Activated naive CD8-positive, alpha-beta T cell treated with anti-CD3 and anti-CD28 coated beads, Interleukin-2, amount 50 U/mL, for 16 hours (primary cell): ENCODE results near the gene ITGB4.

ENCODE experiments used
- DNase-seq: peaks from one replicate; pipeline ENCODE4 v3.0.0-alpha.2; 2020; ENCODE audit warnings: low read depth, low spot score

Gene ITGB4

GRCh38 chr17:75731086-75731715, 9.9 kb downstream of the ITGB4 start:
- no peak for DNase-seq

GRCh38 chr17:75731716-75732498, 10.6 kb downstream of the ITGB4 start:
- no peak for DNase-seq

DNA sequence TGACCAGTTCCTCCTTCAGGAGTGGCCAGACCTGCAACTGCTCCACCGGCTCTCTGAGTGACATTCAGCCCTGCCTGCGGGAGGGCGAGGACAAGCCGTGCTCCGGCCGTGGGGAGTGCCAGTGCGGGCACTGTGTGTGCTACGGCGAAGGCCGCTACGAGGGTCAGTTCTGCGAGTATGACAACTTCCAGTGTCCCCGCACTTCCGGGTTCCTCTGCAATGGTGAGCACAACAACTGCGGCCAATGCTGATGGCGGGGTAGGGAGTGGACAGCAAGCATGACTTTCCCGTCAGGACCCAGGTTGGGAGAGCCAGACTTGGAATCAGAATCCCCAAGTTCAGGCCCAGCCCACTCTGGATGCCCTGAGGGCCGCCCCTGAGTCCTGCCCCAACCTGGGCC, 12.2 kb downstream of the ITGB4 start:
- no peak for DNase-seq

DNA sequence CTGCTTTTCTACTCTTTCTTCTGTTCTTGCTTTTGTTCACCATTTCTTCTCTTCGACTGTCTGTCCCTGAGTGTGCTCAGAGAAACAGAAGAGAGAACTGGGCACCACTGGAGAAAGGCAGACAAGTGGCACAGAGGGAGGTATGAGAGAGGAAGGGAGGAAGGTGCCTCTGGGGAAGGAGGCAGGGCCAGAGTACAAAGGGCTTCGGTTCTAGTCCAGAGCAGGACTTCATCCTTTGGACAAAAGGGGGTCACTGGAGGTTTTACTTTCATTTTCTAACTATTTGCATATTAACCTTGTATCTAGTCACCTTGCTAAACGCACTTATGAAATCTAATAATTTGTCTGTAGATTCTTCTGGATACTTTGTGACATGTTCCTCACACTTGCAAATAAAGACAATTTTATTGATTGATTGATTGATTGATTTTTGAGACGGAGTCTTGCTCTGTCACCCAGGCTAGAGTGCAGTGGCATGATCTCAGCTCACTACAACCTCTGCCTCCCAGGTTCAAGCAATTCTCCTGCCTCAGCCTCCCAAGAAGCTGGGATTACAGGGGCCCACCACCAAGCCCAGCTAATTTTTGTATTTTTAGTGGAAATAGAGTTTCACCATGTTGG, 13.5 kb downstream of the ITGB4 start:
- no peak for DNase-seq

DNA sequence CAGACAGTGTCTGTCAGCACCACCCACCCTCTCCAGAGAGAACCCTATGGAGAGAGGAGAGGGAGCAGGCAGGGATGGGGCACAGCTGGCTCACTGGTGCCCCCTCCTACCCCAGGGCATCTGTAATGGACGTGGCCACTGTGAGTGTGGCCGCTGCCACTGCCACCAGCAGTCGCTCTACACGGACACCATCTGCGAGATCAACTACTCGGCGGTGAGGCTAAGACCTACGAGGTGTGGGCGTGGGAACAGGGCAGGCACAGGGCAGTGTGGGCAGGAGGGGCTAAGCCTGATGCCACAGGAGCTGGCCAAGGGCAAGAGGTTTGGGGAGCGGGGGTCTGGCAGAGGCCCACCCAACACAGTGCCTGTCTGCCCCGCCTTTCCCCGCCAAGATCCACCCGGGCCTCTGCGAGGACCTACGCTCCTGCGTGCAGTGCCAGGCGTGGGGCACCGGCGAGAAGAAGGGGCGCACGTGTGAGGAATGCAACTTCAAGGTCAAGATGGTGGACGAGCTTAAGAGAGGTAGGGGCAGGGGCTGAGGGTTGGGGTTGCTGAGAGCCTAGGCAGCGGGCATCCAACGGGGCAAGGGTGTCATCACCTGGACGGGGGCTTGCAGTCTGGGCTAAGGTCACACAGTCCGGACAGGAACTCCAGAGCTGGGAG, 15.0 kb downstream of the ITGB4 start:
- DNase-seq = no peak

GRCh38 chr17:75737133-75737962, 16.1 kb downstream of the ITGB4 start:
- DNase-seq = no peak

GRCh38 chr17:75738218-75738802, 17.1 kb downstream of the ITGB4 start:
- no peak for DNase-seq

- no peak for DNase-seq
Measured at GRCh38 chr17:75739174-75739573, 17.9 kb downstream of the ITGB4 start.

- no peak for DNase-seq
Measured at GRCh38 chr17:75739801-75740200, 18.5 kb downstream of the ITGB4 start.

- DNase-seq = no peak
Measured at GRCh38 chr17:75740215-75740614, 19.0 kb downstream of the ITGB4 start.

DNA sequence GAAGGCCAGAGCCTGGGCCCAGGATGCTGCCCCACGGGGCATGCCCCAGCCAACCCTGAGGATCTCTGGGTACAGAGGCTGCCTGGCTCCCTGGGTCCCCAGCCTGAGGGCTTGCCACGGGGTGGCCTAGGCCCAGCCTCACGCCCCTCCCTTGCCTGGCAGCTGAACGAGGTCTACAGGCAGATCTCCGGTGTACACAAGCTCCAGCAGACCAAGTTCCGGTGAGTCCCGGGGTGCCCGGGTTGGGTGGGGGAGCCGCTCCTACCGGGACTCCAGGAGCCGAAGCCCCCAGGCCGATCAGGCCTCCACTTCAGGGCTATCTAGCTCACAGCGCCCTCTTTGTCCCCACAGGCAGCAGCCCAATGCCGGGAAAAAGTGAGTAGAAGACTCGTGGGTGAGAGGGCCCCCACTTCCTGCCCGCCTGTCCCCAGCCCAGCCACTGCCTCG, 19.4 kb downstream of the ITGB4 start:
- no peak for DNase-seq

- DNase-seq = no peak
Measured at GRCh38 chr17:75742337-75742736, 21.1 kb downstream of the ITGB4 start.

- no peak for DNase-seq
Measured at GRCh38 chr17:75743625-75744206, 22.5 kb downstream of the ITGB4 start.

DNA sequence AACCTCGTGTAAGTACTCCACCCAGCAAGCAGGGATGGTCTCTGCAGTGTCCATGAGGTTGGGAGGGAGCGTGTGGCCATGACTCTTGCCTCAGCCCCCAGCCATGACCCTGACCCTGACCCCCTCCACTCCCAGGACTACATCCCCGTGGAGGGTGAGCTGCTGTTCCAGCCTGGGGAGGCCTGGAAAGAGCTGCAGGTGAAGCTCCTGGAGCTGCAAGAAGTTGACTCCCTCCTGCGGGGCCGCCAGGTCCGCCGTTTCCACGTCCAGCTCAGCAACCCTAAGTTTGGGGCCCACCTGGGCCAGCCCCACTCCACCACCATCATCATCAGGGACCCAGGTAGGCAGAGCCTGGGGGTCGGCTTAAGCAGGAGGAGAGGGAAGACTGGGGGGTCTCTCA, 27.4 kb downstream of the ITGB4 start:
- no peak for DNase-seq

GRCh38 chr17:75749545-75750389, 28.5 kb downstream of the ITGB4 start:
- peak; percentile 84 for DNase-seq

- no peak for DNase-seq
Measured at GRCh38 chr17:75750661-75751423, 29.6 kb downstream of the ITGB4 start.

DNA sequence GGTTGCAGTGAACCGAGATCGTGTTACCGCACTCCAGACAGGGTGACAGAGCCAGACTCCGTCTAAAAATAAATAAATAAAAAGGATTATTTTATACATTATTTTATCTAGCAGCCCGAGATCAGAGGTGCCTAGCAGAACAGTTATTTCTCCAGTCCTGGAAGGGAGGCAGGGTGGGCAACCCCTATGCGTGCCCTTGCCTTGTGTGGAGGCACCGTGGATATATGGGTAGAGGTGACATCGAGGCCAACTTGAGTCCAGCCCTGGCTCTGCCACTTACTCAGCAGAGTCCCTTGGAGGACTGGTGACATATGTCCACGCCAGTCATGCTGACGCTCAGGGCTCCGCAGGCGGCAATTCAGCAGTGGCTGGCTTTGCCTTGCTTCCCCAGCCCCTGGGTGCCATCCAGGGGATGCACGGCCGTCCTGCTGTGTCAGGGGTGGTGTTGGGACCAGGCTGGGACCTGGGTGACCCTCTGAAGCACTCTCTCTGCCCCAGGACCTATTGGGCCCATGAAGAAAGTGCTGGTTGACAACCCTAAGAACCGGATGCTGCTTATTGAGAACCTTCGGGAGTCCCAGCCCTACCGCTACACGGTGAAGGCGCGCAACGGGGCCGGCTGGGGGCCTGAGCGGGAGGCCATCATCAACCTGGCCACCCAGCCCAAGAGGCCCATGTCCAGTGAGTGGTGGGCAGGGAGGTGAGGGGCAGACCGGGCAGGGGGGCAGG, 30.6 kb downstream of the ITGB4 start:
- DNase-seq = no peak

DNA sequence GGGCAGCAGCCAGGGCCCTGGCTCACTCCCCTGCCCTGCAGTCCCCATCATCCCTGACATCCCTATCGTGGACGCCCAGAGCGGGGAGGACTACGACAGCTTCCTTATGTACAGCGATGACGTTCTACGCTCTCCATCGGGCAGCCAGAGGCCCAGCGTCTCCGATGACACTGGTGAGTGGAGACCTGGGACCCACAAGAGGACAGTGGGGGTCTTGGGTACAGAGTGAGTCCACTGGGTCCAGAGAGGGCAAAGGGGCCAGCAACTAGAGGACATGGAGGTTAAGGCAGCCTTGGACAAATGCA, 31.1 kb downstream of the ITGB4 start:
- no peak for DNase-seq
